H1 (cell line): ENCODE measurements around the gene FRMD4B.

Experiments used
- CTCF ChIP-seq, 3 experiments: IDR thresholded peaks; 1 replicate in 2 of 3; 2 replicates in 1 of 3; pipeline versions ENCODE4 v1.5.1 to v1.6.1; 2011; ENCODE audit warnings: low read length in 3 of 3, mild to moderate bottlenecking in 3 of 3, inconsistent platforms in 2 of 3, low read depth in 1 of 3, moderate library complexity in 1 of 3; ENCODE audit not compliant: insufficient read depth in 1 of 3; ENCODE audit errors: control extremely low read depth in 1 of 3
- EP300 ChIP-seq, 2 experiments: IDR thresholded peaks; 1 replicate in 1 of 2; 2 replicates in 1 of 2; pipeline ENCODE4 v1.6.1; 2011 to 2012; ENCODE audit warnings: low read depth in 2 of 2, low read length in 2 of 2, mild to moderate bottlenecking in 2 of 2, borderline replicate concordance in 1 of 2, inconsistent platforms in 1 of 2, moderate library complexity in 1 of 2
- EZH2 ChIP-seq: fragments of 200-600 bp; sonication (generic); IDR thresholded peaks from 2 replicates; pipeline ENCODE4 v1.7.1; 2012; ENCODE audit warnings: low read depth, mild to moderate bottlenecking, moderate library complexity, low read length, inconsistent platforms; ENCODE audit not compliant: severe bottlenecking
- PHF8 ChIP-seq: fragments of 200-600 bp; sonication (generic); conservative IDR thresholded peaks from 2 replicates; pipeline ENCODE4 v1.7.1; 2012; ENCODE audit warnings: low read depth, mild to moderate bottlenecking, inconsistent platforms, low read length, moderate library complexity
- POLR2AphosphoS5 ChIP-seq: IDR thresholded peaks from 2 replicates; pipeline ENCODE4 v1.6.1; 2011; ENCODE audit warnings: low read depth, low read length
- SUZ12 ChIP-seq: fragments of 200-600 bp; sonication (generic); IDR thresholded peaks from 2 replicates; pipeline ENCODE4 v1.6.1; 2012; ENCODE audit warnings: mild to moderate bottlenecking, inconsistent platforms, low read length, moderate library complexity, mixed read lengths

DNA sequence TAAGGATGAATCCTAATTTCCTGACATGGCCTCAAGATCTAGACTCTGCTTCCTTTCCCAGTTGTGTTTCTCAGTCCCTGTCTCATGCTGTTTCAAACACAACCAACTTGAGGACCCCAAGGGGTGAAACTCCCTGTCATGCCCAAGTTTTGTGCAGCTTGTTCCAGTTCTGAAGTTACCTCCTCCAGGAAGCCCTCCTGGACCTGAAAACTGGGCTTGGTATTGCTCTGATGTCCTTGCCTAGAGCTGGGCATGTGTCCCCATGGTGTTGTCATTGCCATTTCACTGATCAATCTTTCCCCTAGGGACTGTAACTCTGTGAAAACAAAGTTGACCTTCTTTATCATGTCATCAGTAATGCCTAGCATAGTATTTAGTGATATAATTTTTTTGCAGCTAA is 257.4 kb downstream of the FRMD4B start:
- TF ChIP-seq CTCF (IDR thresholded peaks at IDR 0.05; ENCODE audit: control extremely low read depth in 1 of 3, insufficient read depth in 1 of 3, low read depth in 1 of 3, low read length in 3 of 3) = no peak
- no peak for TF ChIP-seq EZH2
- no peak for TF ChIP-seq POLR2AphosphoS5
- no peak for TF ChIP-seq SUZ12
- TF ChIP-seq PHF8 = no peak
- no peak for TF ChIP-seq EP300 (IDR thresholded peaks at IDR 0.05; ENCODE audit: borderline replicate concordance in 1 of 2, low read depth in 2 of 2, low read length in 2 of 2)
